Posterior vena cava (tissue), 2 donors: Measurements from ENCODE around the gene ATP6V0D1. TPM values are rescaled to one million over a fixed set of nuclear protein-coding genes. Genes with fewer than 3 reads are reported as not detected.
A peak's percentile ranks its signal among the peaks of the same experiment; 100 is the strongest.

Experiments used
- DNase-seq: peaks from one replicate; pipeline ENCODE4 v3.0.0-alpha.2; 2020; ENCODE audit warnings: low spot score
- intact Hi-C, 2 donors: fragments of 100-400 bp; cut with DNase I; formaldehyde crosslinking; loops; one replicate each; pipeline versions ENCODE4 v1.14.1 to v1.14.2; 2022 to 2023
- total RNA-seq, 2 donors: library from RNA; stranded (reverse); fragmentation: NEBNext Ultra II Directional; extraction: Animal tissue kit (Norgen Biotek cat#: 25700); gene quantifications; one replicate each; pipeline ENCODE4 v1.2.1, GENCODE V29; 2021
- donor health status: DM: yes; HTN: yes; CAD: no.
- donor health status: DM: yes; HTN: yes; CAD: no.

The ATP6V0D1 gene
- total RNA-seq, 2 donors from 2014 or later = 56.7 to 73.4 TPM

DNA sequence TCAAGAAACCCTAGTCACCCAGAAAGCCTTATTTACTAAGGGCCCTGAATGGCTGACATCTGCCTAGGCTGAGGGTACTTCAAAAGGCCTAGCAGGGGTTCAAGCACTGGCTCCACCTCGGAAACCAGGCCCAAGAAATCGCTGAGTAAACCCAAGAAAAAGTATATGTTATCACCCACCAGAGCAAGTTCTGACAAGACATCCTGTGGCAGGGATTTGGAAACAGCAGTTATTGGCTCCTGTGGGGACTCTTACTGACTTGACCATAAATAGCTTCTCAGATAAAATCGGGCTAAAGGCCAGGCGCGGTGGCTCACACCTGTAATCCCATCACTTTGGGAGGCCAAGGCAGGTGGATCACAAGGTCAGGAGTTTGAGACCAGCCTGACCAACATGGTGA, 12.2 kb downstream of the ATP6V0D1 start:
- intact Hi-C loops = no loop called here
- DNase-seq = no peak

- DNase-seq = no peak
Measured at GRCh38 chr16:67466581-67466980, 14.4 kb downstream of the ATP6V0D1 start.

GRCh38 chr16:67464565-67464964, 16.4 kb downstream of the ATP6V0D1 start:
- intact Hi-C loops = loop anchor here (2.0 to 5.0 kb wide), 2 partner anchors 37 to 40 kb away; no protein-coding TSS in a partner anchor
- DNase-seq = no peak

More at GRCh38 chr16:67466581-67466980, 14.4 kb downstream of the ATP6V0D1 start:
- intact Hi-C loops = no loop called here

GRCh38 chr16:67463691-67464090, 17.3 kb downstream of the ATP6V0D1 start:
- intact Hi-C loops = loop anchor here (2.0 to 5.0 kb wide), 2 partner anchors 36 to 39 kb away; no protein-coding TSS in a partner anchor
- DNase-seq = no peak

- no peak for DNase-seq
- intact Hi-C loops = loop anchor here in 1 of 2 donors (5.0 kb wide), 1 partner anchor 36 kb away; no protein-coding TSS in a partner anchor
Measured at GRCh38 chr16:67463059-67463458, 17.9 kb downstream of the ATP6V0D1 start.

DNA sequence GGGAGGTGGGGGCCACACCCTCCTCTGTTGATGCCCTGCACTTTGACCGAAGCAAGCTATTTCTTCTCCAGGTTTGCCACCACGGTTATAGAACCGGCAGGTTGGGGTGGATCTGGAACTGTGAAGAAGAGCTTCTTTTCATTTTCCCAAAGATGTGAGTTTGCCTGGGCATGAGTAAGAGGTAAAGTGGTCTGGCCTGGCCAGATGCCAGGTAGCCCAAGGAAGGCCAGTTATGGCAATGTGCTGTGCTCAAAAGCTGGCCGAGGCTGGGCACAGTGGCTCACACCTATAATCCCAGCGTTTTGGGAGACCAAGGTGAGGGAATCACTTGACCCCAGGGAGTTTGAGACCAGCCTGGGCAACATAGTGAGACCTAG, 18.7 kb downstream of the ATP6V0D1 start:
- intact Hi-C loops = loop anchor here in 1 of 2 donors (5.0 kb wide), 1 partner anchor 35 kb away; no protein-coding TSS in a partner anchor
- DNase-seq = no peak

- intact Hi-C loops = loop anchor here in 1 of 2 donors (5.0 kb wide), 1 partner anchor 34 kb away; no protein-coding TSS in a partner anchor
- no peak for DNase-seq
Measured at GRCh38 chr16:67461600-67462278, 19.2 kb downstream of the ATP6V0D1 start.

- intact Hi-C loops = loop anchor here in 1 of 2 donors (5.0 kb wide), 1 partner anchor 34 kb away; no protein-coding TSS in a partner anchor
- no peak for DNase-seq
Measured at GRCh38 chr16:67460961-67461360, 20.0 kb downstream of the ATP6V0D1 start.

DNA sequence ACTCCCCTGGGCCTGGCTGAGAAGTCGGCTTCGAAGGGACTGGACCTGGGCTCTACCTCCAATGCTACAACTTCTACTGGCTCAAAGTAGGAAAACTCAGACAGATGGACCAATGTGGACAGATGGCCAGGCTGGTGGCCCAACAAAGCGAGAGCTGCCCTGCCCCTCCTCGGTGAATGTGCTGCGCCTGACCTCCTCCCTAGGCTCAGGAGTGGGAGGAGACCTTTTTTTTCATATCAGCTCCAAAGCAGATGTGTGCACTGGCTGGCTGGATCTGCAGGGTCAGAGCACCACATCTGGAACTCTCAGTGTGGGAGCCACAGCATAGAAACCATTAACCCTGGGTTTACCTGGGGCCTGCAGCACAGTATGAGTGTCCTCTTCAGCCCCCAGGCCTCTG, 20.8 kb downstream of the ATP6V0D1 start:
- intact Hi-C loops = loop anchor here in 1 of 2 donors (5.0 kb wide), 1 partner anchor 33 kb away; no protein-coding TSS in a partner anchor
- DNase-seq = no peak

- DNase-seq = no peak
- intact Hi-C loops = loop anchor here in 1 of 2 donors (5.0 kb wide), 1 partner anchor 33 kb away; no protein-coding TSS in a partner anchor
Measured at GRCh38 chr16:67459861-67460150, 21.2 kb downstream of the ATP6V0D1 start.

DNA sequence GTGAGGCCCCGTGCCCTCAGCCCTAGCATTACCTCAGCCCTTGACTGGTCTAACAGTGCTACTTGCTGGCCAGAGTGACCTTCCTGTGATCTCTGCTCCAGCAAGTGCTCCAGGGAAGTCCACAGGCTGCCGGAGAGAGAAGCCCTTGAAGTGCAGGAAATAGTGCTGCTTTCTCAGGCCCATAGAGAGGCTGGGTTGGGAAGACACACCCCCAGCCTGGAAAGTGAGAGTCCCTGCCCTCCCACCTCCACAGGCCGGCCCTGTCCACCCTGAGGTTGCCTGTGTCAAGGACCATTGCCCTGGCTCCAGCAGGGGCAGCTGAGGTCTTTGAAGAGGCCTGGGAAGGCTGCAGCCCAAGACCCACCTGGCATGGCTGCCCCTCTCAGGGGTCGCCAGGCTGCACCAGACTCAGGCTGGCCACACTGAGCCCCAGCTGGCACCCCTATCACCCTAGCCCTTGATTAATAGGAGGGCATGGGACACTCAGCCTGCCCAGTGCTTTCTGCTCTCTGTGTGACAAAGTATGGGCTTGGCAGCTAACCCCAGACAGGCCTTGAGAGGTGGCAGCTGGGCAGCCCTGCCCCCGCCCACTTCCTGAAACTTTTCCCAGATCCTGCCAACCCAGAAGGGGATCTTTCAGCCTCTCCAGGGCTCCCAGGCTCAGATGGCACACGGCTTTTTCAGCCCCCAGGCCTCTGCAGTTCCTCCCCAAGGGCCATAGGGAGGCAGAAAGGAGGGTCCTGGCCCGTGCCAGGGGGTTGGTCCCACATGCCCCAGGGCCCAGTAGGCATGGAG, 21.7 kb downstream of the ATP6V0D1 start:
- DNase-seq = no peak
- intact Hi-C loops = no loop called here

GRCh38 chr16:67458121-67458641, 22.8 kb downstream of the ATP6V0D1 start:
- DNase-seq = no peak
- intact Hi-C loops = no loop called here

- intact Hi-C loops = no loop called here
- no peak for DNase-seq
Measured at GRCh38 chr16:67457611-67458010, 23.3 kb downstream of the ATP6V0D1 start.

DNA sequence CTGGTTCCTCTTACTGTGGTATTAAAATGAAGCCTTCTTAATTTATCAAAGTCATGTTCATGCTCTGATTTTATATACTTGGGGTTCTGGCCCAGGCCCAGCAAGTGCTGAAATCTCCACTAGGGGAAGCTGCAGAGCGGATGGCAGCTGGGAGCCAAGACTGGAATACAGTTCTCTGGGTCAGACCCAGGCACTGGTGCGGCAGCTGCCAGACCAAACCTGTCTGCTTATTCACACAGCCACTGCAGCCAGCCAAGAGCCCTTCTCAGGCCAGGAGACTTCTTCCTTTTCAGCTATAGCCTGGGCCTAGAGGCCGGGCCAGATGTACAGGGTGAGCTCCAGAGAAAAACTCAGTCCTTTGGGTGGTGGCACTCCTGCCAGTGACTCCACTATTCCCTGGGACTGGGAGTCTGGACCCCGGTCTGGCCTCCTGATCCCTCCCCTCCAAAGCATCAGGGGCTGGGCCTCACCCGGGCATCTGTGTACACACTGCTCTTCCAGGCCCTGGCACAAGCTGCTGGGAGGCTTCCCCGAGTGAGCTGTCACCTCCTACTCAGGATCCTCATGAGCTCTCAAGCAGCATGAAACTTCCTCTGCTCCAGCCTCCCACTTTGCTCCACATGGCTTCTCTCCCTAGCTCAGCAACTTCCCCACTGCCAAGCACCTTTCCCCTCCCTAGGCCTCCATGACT, 24.4 kb downstream of the ATP6V0D1 start:
- peak; percentile 92 for DNase-seq
- intact Hi-C loops = no loop called here

GRCh38 chr16:67454852-67455251, 26.1 kb downstream of the ATP6V0D1 start:
- no peak for DNase-seq
- intact Hi-C loops = no loop called here

- no peak for DNase-seq
- intact Hi-C loops = no loop called here
Measured at GRCh38 chr16:67454104-67454503, 26.9 kb downstream of the ATP6V0D1 start.

- no peak for DNase-seq
- intact Hi-C loops = no loop called here
Measured at GRCh38 chr16:67451704-67452435, 29.1 kb downstream of the ATP6V0D1 start.

DNA sequence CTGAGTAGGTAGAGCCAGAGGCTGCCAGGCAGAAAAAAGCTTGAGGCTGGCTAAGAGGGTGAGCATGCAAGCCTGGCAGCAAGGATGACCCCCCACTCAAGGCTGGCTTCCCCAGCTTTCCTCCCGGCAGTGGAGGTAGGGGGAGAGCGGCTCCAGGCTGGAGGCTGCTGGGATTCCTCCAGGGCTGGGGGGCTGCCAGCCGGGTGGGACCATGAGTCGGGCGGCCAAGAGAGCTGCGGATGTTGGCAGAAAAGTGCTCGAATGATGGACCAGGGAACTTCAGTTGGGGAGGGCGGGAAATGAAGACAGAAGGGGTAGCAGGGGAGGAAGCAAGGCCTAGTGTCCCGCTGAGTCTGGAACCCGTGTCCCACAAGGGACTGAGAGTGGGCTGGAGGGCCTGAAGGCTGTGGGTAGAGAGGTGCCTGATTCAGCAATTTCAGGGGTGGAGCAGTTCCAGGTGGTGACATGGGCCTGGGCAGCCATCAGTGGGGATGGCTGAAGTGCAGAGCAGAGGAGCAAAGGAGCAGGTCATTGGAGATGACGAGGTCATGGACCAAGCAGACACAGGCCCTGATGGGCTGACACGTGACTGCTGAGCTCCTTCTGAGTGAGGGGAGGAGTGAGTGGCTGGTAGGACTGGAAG, 29.8 kb downstream of the ATP6V0D1 start:
- intact Hi-C loops = no loop called here
- no peak for DNase-seq
